ENCODE data around the gene SPSB1. TPM values are rescaled to one million over a fixed set of nuclear protein-coding genes. Genes with fewer than 3 reads are reported as not detected.

SPSB1 gene
- total RNA-seq, 4 donors from 2014 or later, result 28.3 to 49.2 (median 42.1) TPM

DNA sequence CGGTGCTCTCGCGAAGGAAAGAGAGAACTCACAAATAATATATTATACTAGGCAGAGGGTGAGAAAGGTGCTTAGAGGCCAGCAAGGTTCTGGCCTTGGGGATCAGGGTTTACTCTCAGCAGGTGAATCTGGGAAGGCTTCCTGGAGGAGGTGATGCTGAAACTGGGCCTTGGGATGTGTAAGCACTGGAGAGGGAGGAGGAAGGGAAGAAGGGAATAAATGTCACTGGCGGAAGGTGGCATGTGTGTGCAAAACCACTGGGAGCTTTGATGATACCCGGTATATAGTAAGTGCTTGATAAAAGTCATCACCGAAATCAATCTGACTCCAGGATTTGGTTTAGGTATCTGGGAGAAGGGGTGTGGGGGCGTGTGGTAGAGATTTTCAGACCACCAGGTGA is 24.4 kb downstream of the SPSB1 start:
- H3K4me1 ChIP-seq, result peaks cover 71% of the 10 kb centered on the region
- peaks cover 3% of the 10 kb centered on the region for H3K36me3 ChIP-seq
- DNase-seq (ENCODE audit: low spot score in 2 of 2), result no peak
- 88% methylated on average over 7 of the region's 7 CpGs for WGBS
- no peak overlapping the region for H3K4me3 ChIP-seq
- no peaks in the 10 kb centered on the region for H3K9me3 ChIP-seq
- TF ChIP-seq POLR2A (IDR thresholded peaks at IDR 0.05), result no peak
- TF ChIP-seq POLR2AphosphoS5 (IDR thresholded peaks at IDR 0.05), result no peak
- TF ChIP-seq EP300 (IDR thresholded peaks at IDR 0.05), result no peak
- TF ChIP-seq, protein P1, sequence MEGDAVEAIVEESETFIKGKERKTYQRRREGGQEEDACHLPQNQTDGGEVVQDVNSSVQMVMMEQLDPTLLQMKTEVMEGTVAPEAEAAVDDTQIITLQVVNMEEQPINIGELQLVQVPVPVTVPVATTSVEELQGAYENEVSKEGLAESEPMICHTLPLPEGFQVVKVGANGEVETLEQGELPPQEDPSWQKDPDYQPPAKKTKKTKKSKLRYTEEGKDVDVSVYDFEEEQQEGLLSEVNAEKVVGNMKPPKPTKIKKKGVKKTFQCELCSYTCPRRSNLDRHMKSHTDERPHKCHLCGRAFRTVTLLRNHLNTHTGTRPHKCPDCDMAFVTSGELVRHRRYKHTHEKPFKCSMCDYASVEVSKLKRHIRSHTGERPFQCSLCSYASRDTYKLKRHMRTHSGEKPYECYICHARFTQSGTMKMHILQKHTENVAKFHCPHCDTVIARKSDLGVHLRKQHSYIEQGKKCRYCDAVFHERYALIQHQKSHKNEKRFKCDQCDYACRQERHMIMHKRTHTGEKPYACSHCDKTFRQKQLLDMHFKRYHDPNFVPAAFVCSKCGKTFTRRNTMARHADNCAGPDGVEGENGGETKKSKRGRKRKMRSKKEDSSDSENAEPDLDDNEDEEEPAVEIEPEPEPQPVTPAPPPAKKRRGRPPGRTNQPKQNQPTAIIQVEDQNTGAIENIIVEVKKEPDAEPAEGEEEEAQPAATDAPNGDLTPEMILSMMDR (IDR thresholded peaks at IDR 0.05), result no peak
- H3K27ac ChIP-seq, result no peak overlapping the region
- H3K27me3 ChIP-seq, result no peaks in the 10 kb centered on the region

- Histone ChIP-seq H3K4me1 (peaks cover 73% of the 10 kb centered on the region), H3K36me3 (peaks cover 3% of the 10 kb centered on the region), H3K27me3 (no peaks in the 10 kb centered on the region), H3K27ac (no peak overlapping the region), H3K4me3 (no peak overlapping the region), H3K9me3 (no peaks in the 10 kb centered on the region)
- peak in 1 of 2 donors; percentile 86 for DNase-seq (ENCODE audit: low spot score in 2 of 2)
- 46% methylated on average over 28 of the region's 28 CpGs for WGBS
- TF ChIP-seq POLR2A (IDR thresholded peaks at IDR 0.05), result no peak
- TF ChIP-seq POLR2AphosphoS5 (IDR thresholded peaks at IDR 0.05), result peak in 1 of 3 donors; percentile 46
Measured at GRCh38 chr1:9317591-9318417, 25.1 kb downstream of the SPSB1 start.

DNA sequence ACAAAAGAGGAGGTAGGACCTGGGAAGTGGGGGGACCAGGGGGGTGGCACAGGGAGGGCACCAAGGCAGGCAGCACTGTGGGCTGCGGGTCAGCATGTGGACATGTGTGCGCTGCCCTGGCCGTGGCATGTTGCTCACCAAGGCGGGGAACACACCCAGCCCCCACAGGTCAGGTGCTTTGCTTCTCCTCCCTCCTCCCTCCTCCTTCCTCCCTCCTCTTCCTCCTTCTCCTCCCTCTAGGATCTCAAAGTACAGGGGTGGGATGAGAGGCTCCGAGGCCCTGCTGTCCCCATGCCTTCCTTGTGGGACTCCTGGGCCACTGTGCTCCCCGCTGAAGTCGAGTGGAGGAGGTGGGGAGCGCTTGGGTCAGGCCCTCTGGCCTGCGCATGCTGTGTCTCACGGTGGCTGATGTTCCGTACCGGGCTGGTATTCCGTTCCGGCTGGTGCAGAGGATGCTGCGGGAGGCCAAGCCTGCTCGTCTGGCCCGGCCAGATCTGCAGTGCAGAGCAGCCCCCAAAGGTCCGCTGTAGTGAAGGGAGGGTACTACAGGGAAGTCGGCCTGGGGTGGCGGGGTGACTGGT is 26.6 kb downstream of the SPSB1 start:
- Histone ChIP-seq H3K4me3 (no peak overlapping the region), H3K9me3 (no peaks in the 10 kb centered on the region), H3K36me3 (peaks cover 3% of the 10 kb centered on the region), H3K27me3 (no peaks in the 10 kb centered on the region), H3K4me1 (peaks cover 76% of the 10 kb centered on the region), H3K27ac (no peak overlapping the region)
- WGBS, result 84% methylated on average over 10 of the region's 20 CpGs
- TF ChIP-seq POLR2AphosphoS5 (IDR thresholded peaks at IDR 0.05) (no peak), POLR2A (IDR thresholded peaks at IDR 0.05) (no peak), EP300 (IDR thresholded peaks at IDR 0.05) (no peak)
- TF ChIP-seq, protein P1 (IDR thresholded peaks at IDR 0.05), result no peak
- no peak for DNase-seq (ENCODE audit: low spot score in 2 of 2)

DNA sequence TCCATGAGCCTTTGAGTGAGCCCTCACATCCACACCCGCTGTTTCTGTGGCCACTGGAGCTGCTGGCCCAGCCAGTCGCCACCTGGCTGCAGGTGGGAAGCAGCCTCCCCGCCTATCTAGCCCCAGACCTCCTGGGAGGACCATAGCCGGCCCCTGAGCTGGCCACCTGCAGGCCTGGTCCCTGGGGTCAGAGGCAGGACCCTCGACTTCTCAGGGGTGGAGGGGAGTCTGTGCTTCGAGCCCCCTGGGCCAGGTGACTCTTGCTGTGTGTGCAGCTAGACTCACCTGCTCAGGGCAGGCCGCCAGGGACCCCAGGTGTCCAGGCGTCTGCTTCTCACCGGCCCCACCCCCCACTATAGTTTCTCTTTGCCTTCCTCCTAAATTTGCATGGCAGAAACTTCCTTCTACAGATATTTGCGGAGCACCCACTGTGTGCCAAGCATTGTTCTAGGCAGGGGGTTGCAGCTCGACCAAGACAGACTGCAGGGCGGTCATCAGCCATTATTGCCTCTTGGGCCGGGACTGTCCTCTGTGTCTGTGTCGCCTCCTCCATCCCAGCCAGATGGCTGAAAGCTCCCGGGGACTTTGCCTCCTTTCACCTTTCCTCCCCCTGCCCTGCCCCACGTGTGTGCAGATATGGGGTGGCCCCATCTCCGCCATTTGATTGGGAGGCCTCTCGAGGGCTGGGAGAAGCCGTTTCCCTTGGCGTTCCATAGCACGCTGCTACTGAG is 27.3 kb downstream of the SPSB1 start:
- 82% methylated on average over 18 of the region's 21 CpGs for WGBS
- peaks cover 81% of the 10 kb centered on the region for H3K4me1 ChIP-seq
- no peak overlapping the region for H3K27ac ChIP-seq
- peaks cover 3% of the 10 kb centered on the region for H3K36me3 ChIP-seq
- no peaks in the 10 kb centered on the region for H3K9me3 ChIP-seq
- no peak for DNase-seq (ENCODE audit: low spot score in 2 of 2)
- no peaks in the 10 kb centered on the region for H3K27me3 ChIP-seq
- TF ChIP-seq POLR2A (IDR thresholded peaks at IDR 0.05), result no peak
- no peak for TF ChIP-seq POLR2AphosphoS5 (IDR thresholded peaks at IDR 0.05)
- TF ChIP-seq, protein P1 (IDR thresholded peaks at IDR 0.05), result no peak
- no peak for TF ChIP-seq EP300 (IDR thresholded peaks at IDR 0.05)
- H3K4me3 ChIP-seq, result no peak overlapping the region

GRCh38 chr1:9320520-9321479 is 28.1 kb downstream of the SPSB1 start:
- no peak for DNase-seq (ENCODE audit: low spot score in 2 of 2)
- no peak for TF ChIP-seq POLR2AphosphoS5 (IDR thresholded peaks at IDR 0.05)
- TF ChIP-seq, protein P1 (IDR thresholded peaks at IDR 0.05), result no peak
- no peak for TF ChIP-seq POLR2A (IDR thresholded peaks at IDR 0.05)
- TF ChIP-seq EP300 (IDR thresholded peaks at IDR 0.05), result no peak
- Histone ChIP-seq H3K36me3 (peaks cover 3% of the 10 kb centered on the region), H3K27ac (peak overlapping the region; percentile 7), H3K4me3 (no peak overlapping the region), H3K4me1 (peaks cover 81% of the 10 kb centered on the region), H3K9me3 (no peaks in the 10 kb centered on the region), H3K27me3 (no peaks in the 10 kb centered on the region)
- WGBS, result 63% methylated on average over 31 of the region's 31 CpGs
